Ectodermal cell (in vitro differentiated cells): Measurements from ENCODE around the gene GRIP2.

Source experiments
- H3K27ac ChIP-seq: 2 replicates; pipeline ENCODE4 v1.7.0; 2013; ENCODE audit warnings: mild to moderate bottlenecking, low read depth, low read length; ENCODE audit not compliant: insufficient read depth, poor library complexity, severe bottlenecking
- H3K27me3 ChIP-seq: 2 replicates; pipeline ENCODE4 v1.7.0; 2013; ENCODE audit warnings: mild to moderate bottlenecking, low read length; ENCODE audit not compliant: insufficient read depth, control insufficient read depth, poor library complexity, severe bottlenecking
- H3K36me3 ChIP-seq: one replicate; pipeline ENCODE4 v1.7.0; 2013; ENCODE audit warnings: low read length; ENCODE audit not compliant: control insufficient read depth, insufficient read depth
- H3K4me1 ChIP-seq: one replicate; pipeline ENCODE4 v1.7.0; 2013; ENCODE audit warnings: low read length; ENCODE audit not compliant: control insufficient read depth, insufficient read depth
- H3K4me3 ChIP-seq: 2 replicates; pipeline ENCODE4 v1.7.0; 2013; ENCODE audit warnings: low read depth, low read length, control low read depth; ENCODE audit not compliant: insufficient read depth
- H3K9me3 ChIP-seq: 2 replicates; pipeline ENCODE4 v1.7.0; 2013; ENCODE audit warnings: mild to moderate bottlenecking, low read length, moderate library complexity; ENCODE audit not compliant: control insufficient read depth
- WGBS, 2 experiments: methylation state at CpG; one replicate each; pipeline ENCODE4 v1.1.7; 2013; ENCODE audit warnings: missing lambda C conversion rate in 2 of 2; 5-methylcytosine and 5-hydroxymethylcytosine counted together

The GRIP2 gene

GRCh38 chr3:14508505-14508819, 31.7 kb downstream of the GRIP2 start:
- H3K4me3 ChIP-seq = no peak overlapping the region
- H3K4me1 ChIP-seq = no peaks in the 10 kb centered on the region
- no peak overlapping the region for H3K27ac ChIP-seq
- no peaks in the 10 kb centered on the region for H3K9me3 ChIP-seq
- H3K27me3 ChIP-seq = peaks cover 3% of the 10 kb centered on the region
- no peaks in the 10 kb centered on the region for H3K36me3 ChIP-seq
- WGBS, 2 experiments = 65 to 68% methylated on average over 2 of the region's 3 CpGs

DNA sequence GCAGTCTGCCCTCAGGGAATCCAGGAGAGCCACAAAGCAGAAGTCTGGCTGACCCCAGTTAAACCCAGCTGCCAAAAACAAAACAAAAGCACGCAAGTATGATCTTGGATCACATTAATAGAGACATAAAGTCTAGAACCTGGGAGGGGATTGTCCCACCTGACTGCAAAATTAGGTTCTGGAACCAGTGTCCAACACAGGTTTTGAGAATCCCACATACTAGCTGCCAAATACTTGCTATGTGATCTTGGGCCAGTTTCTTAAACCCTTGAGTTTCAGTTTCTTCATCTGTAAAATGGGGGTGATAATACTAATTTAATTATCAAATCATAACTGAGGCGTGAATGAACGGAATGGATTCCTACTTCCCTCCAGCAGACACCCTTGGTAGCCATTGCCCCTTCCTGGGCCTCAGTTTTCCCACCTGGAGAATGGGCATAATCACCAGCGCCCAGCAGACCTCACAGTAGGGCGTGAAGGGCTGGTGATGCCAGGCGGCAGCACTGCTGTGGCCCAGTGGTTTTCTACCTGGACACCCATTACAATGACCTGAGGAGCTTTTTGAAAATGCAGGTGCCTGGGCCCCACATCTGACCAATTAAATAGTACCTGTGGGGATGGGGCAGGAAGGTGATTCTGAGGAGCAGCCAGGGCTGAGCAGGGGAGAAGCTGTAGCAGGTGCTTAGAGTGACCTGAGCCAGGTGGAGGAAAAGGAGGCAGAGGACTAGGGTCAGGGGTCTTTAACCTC, 32.2 kb downstream of the GRIP2 start:
- 86 to 96% methylated on average over 6 of the region's 6 CpGs for WGBS, 2 experiments
- H3K27ac ChIP-seq = no peak overlapping the region
- no peaks in the 10 kb centered on the region for H3K9me3 ChIP-seq
- peaks cover 3% of the 10 kb centered on the region for H3K27me3 ChIP-seq
- H3K36me3 ChIP-seq = no peaks in the 10 kb centered on the region
- H3K4me3 ChIP-seq = no peak overlapping the region
- H3K4me1 ChIP-seq = no peaks in the 10 kb centered on the region

GRCh38 chr3:14507305-14507741, 32.8 kb downstream of the GRIP2 start:
- no peaks in the 10 kb centered on the region for H3K36me3 ChIP-seq
- H3K27me3 ChIP-seq = peaks cover 3% of the 10 kb centered on the region
- peaks cover 2% of the 10 kb centered on the region for H3K9me3 ChIP-seq
- no peaks in the 10 kb centered on the region for H3K4me1 ChIP-seq
- WGBS, 2 experiments = 81 to 82% methylated on average over 13 of the region's 13 CpGs
- no peak overlapping the region for H3K4me3 ChIP-seq
- H3K27ac ChIP-seq = no peak overlapping the region

DNA sequence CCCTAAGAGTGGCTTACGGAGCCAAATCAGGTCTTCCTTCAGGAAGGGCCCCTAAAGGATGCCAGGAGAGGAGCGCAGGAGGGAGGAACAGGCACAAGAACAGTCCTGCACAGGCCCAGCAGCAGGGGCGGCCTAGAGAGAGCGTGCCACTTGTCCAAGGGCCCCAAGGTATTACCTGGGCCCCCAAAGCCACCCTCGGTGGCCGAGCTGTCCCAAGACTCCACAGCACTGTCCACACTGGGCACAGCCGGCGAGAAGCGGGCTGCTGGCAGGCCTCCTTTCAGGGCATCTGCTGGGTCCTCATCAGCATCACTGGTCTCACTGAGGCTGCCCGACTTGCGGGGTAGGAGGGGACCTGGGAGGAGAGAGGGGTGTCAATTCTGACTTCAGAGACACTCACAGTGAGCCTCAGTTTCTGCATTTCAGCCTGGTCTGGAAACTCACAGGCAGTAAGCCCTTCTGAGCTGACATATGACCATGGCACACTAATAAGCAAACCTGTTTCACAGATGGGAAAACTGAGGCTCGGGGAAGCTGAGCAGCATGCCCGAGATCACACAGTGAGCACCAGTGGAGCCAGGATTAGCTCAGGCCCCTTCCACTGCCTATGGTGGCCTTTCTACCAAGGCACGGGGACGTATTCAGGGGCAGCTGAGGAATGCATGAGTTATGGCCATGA, 33.4 kb downstream of the GRIP2 start:
- Histone ChIP-seq H3K4me3 (no peak overlapping the region), H3K9me3 (peaks cover 2% of the 10 kb centered on the region), H3K27me3 (peaks cover 3% of the 10 kb centered on the region), H3K4me1 (no peaks in the 10 kb centered on the region), H3K27ac (no peak overlapping the region), H3K36me3 (no peaks in the 10 kb centered on the region)
- WGBS, 2 experiments = 90 to 92% methylated on average over 15 of the region's 15 CpGs

DNA sequence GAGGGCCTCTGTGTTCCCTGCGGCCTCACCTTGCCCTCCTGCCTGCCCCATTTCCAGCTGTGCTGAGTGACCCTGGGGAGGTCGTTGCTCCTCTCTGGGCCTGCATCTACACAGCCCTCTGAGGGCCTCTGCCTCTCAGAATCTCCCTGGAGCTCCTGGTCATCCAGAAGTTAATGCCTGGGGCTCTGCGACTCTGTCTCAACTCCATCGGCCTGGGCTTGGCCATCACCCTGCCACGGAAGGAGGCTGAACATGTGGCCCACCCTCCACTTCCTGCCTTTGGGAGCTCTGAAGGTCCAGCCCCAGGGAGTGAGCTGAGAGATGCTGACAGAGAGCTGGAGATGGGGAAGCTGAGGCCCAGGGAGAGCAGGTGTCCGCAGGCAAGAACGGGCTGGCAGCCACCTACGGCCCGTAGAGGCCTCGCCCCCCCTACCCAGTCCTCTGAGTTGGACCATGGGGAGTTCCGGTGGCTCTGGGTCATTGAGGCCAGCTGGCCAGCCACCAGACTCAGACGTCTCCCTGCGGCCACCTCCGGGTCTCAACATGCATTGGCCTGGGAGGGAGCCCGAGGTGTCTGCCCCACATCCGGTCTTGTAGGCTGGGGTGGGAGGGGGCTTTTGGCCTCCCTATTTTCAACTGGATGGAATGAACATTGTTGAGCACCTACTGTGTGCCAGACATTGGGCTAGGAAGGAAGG, 34.2 kb downstream of the GRIP2 start:
- Histone ChIP-seq H3K9me3 (peaks cover 2% of the 10 kb centered on the region), H3K27me3 (peaks cover 3% of the 10 kb centered on the region), H3K27ac (no peak overlapping the region), H3K4me1 (no peaks in the 10 kb centered on the region), H3K36me3 (no peaks in the 10 kb centered on the region), H3K4me3 (no peak overlapping the region)
- 92% methylated on average over 16 of the region's 16 CpGs for WGBS, 2 experiments

DNA sequence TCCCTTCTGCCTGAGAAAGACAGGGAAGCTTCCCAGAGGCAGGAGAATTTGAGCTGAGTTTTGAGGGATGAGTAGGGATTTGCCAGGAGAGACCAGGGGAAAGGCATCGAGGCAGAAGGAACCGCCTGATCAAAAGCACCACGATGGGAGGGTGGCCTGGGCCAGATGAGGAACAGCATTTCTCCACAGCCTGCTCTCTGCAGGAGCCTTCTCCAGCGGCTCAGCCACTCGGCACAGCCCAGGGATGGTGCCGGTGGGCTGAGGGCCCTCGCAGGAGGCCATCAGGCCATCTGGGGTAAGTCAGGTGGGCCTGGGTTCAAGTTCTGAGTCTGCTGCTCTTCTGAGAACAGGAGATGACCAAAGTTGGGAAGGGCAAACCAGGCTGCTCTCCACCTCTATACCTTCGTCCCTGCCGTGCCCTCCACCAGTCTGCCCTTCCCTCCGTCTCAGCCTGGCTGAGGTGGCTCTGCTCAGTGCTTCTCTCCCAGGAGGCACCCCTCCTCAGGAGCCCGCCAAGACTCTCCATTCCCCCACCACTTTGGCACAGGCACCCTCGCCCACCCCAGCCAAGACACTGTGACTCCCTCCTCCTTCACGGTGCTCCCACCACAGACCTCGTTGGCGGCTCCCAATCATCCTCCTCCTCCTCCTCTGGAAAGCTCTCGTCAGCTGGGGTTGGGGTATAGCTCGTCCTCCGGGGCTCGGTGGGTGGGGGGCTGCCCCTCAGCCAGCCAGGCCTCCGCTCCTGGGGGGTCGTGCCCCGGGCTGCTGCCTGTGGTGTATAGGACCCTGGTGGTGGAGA, 34.9 kb downstream of the GRIP2 start:
- WGBS, 2 experiments = 88 to 89% methylated on average over 22 of the region's 22 CpGs
- H3K4me3 ChIP-seq = no peak overlapping the region
- peaks cover 2% of the 10 kb centered on the region for H3K9me3 ChIP-seq
- no peak overlapping the region for H3K27ac ChIP-seq
- H3K27me3 ChIP-seq = peaks cover 3% of the 10 kb centered on the region
- no peaks in the 10 kb centered on the region for H3K36me3 ChIP-seq
- H3K4me1 ChIP-seq = no peaks in the 10 kb centered on the region

GRCh38 chr3:14503706-14504065, 36.5 kb downstream of the GRIP2 start:
- H3K4me1 ChIP-seq = no peaks in the 10 kb centered on the region
- no peaks in the 10 kb centered on the region for H3K36me3 ChIP-seq
- no peak overlapping the region for H3K27ac ChIP-seq
- H3K27me3 ChIP-seq = no peaks in the 10 kb centered on the region
- 93 to 94% methylated on average over 20 of the region's 20 CpGs for WGBS, 2 experiments
- no peak overlapping the region for H3K4me3 ChIP-seq
- peaks cover 2% of the 10 kb centered on the region for H3K9me3 ChIP-seq

DNA sequence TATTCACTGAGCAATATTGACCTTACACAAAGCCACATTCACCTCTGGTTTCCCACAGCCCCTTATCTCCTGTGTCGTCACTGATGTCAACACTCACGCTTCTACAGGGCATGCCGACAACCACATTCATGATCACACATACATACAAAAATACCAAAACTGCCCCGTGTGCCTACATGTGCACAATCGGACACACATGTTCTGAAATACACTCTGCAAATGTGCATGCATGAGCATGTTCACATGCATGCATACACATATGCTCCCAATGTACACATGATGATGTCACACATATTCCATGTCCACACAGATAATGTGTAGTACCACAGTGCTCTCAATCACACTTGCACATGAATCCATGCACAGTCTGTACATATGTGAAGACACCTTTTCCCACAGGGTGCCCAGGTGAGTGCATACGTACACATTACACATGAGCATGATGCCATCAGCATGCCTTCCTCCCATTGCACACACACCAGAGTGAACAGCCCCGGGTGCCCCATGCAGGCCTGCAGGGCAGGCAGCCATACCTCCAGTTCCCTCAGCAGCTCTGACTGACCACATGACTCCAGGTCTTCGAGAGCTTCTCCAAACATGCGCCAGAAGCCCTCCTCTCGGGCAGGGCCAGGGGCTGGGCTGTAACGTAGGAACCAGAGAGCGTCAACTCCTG, 37.0 kb downstream of the GRIP2 start:
- H3K27ac ChIP-seq = no peak overlapping the region
- peaks cover 2% of the 10 kb centered on the region for H3K9me3 ChIP-seq
- H3K27me3 ChIP-seq = no peaks in the 10 kb centered on the region
- 93 to 96% methylated on average over 12 of the region's 12 CpGs for WGBS, 2 experiments
- no peaks in the 10 kb centered on the region for H3K36me3 ChIP-seq
- no peaks in the 10 kb centered on the region for H3K4me1 ChIP-seq
- no peak overlapping the region for H3K4me3 ChIP-seq

GRCh38 chr3:14502472-14502871, 37.7 kb downstream of the GRIP2 start:
- Histone ChIP-seq H3K4me1 (no peaks in the 10 kb centered on the region), H3K27ac (no peak overlapping the region), H3K27me3 (no peaks in the 10 kb centered on the region), H3K4me3 (no peak overlapping the region), H3K36me3 (no peaks in the 10 kb centered on the region), H3K9me3 (peaks cover 2% of the 10 kb centered on the region)
